ENCODE data around the gene ADGRG2.

ADGRG2 gene

DNA sequence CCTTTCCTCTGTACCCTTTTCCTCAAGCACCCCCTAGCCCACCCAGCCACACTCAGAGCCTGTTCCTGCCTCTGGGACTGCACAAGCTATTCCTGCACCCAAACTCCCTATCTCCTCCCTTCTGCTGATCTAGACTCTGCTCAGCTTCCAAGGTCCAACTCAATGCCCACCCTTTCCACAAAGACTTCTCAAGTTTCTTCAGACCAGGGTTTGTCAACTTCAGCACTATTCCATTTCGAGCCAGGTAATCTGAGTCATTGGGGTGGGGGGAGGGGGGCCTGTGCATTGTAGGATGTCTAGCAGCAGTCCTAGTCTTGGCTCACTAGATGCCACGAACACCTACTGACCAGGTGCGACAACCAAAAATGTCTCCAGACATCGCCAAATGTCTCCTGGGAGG is 175.7 kb downstream of the ADGRG2 start:
- DNase-seq: no peak

DNA sequence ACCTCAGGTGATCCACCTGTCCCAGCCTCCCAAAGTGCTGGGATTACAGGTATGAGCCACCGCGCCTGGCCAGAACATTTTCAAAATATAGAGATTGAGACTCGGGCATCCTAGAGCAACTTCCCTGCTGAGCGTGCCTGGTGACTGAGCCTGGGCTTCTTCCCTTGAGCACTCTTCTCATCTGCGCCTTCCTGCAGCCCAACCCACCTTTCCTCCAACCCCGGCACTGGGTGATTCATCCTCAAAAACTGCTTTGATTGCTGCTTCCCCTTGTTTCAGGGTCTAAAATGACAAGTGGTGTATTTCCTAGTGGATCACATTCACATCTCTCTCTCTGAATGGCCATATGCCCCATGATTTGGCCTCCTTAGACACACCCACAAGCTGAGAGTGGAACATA is 176.1 kb downstream of the ADGRG2 start:
- DNase-seq: no peak

DNA sequence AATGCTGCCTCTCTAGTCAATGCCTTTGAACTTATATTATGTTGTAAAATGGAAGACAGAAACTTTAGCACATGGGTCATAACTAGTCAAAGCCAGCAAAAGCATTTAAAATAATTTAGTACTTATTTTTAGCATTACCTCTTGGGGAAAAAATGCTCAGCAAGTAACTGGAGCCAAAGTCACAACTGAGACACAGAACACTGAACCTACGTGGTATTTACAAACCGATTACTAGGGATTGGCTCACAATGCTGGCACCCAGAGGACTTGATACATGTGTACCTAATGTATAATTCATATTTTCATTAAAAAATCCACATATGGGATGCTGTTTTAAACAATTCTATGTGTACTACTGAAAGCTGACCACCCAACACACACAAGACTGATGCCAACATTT is 176.8 kb downstream of the ADGRG2 start:
- DNase-seq: no peak

DNA sequence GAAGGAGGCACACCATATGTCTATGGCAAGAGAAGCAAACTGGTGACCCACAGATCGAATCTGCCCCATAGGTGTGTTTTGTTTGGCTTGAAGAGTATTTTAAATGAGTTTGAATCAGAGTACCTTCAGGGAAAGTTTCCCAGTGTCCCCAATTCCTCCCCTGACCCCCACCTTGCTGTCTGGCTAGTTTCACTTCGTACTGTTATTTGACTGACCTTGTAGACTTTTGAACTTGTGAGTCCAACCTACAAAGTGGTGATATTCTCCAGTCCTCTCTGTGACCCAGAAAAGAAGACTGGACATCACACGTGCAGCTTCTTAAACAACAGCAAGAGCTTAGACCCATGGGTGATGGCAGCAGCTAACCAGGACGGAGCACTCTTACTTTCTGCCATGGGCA is 177.8 kb downstream of the ADGRG2 start:
- DNase-seq: no peak

DNA sequence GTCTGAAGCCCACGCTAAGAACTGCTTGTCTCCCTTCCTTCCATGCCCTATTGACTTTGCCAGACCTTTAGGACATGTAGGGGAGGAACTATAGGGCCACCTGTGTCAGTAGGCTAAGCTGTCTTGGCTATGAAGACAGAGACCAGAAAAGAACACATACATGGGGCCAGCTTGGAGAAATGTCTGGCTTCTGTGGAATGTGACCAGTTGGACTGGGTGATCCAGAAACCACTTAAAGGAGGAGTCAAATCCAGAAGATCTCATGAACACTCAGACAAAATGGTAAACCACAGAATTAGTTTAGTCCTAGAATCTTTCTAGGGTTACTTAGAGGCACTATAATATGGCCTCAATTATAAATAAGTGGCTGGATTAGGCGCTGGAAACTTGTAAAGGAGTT is 180.4 kb downstream of the ADGRG2 start:
- DNase-seq: no peak

Data from AML-193 (cell line).